ENCODE measurements around the gene TYK2. TPM values are rescaled to one million over a fixed set of nuclear protein-coding genes. Genes with fewer than 3 reads are reported as not detected.
"Not testable (repeated sequence)": the region's sequence is repeated elsewhere in the genome, so short reads cannot be mapped to it uniquely, and the experiment has no call there.

Gene TYK2
- total and polyA plus RNA-seq, 7 donors: 35.6 to 125 (median 47.2) TPM

DNA sequence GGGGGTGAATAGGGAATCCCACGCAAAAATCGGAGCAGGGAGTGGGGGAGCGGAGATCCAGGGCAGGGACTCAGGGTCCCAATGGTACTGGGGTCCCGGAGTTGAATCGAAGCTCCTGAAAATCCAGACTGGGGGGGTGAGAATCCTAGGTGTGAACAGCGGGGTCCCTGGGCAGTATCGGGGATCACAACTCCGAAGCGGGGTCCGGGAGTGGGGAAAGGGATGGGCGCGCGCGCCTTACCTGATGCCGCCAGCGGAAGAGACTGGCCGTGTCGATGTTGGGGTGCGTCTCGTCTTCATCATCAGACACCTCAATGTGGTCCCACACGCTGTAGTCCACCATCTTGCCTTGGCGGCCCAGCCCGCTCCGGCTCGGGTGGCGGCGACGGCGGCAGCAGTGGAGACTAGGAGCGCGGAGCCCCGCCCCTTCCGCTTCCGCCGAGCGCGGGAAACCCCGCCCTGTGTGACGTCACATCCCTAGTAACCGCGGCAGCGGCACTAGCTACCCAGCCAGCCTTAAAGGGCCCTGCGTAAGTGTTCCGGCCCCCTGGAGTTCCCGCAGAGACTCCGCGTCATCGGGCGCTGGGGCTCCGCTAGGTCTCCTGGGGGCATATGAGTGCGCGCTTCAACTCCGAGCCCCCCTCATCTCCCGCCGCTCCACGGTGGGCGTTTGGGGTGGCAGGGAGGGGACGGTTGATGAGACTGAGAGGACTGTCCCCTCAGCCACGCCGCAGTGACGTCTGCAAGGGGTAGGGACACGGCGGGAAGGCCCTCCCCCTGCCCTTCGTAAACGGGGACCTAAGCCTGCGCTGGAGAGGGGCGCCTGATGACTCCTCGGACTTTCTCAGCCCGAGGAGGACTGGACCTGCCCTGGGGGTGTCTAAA lies 23.0 kb upstream of the TYK2 start, which contains the start of gene CDC37:
TSS of gene CDC37 (minus strand) at position 406 of the 885 bp plus-strand sequence. CDS start at position 343, 63 bp downstream.
- H3K27me3 ChIP-seq: peaks cover 6 to 38% (median 31%) of the 10 kb centered on the region in 3 donors
- no peaks in the 10 kb centered on the region for H3K36me3 ChIP-seq
- H3K4me3 ChIP-seq: peak within 1 kb of the TSS; percentile 70 to 97 (median 93)
- intact Hi-C loops (cut with DNase I): loop anchor here (2.0 to 10.0 kb wide), 4 partner anchors 21 to 241 kb away; partner anchors contain the start of genes CDKN2D, KRI1 and RAVER1
- TF ChIP-seq, protein P1, sequence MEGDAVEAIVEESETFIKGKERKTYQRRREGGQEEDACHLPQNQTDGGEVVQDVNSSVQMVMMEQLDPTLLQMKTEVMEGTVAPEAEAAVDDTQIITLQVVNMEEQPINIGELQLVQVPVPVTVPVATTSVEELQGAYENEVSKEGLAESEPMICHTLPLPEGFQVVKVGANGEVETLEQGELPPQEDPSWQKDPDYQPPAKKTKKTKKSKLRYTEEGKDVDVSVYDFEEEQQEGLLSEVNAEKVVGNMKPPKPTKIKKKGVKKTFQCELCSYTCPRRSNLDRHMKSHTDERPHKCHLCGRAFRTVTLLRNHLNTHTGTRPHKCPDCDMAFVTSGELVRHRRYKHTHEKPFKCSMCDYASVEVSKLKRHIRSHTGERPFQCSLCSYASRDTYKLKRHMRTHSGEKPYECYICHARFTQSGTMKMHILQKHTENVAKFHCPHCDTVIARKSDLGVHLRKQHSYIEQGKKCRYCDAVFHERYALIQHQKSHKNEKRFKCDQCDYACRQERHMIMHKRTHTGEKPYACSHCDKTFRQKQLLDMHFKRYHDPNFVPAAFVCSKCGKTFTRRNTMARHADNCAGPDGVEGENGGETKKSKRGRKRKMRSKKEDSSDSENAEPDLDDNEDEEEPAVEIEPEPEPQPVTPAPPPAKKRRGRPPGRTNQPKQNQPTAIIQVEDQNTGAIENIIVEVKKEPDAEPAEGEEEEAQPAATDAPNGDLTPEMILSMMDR (IDR thresholded peaks at IDR 0.05): no peak
- TF ChIP-seq EP300 (IDR thresholded peaks at IDR 0.05) (peak in 1 of 4 donors; percentile 5), POLR2A (IDR thresholded peaks at IDR 0.05) (peak; percentile 68 to 79), POLR2AphosphoS5 (IDR thresholded peaks at IDR 0.05) (peak; percentile 87 to 94 (median 92))
- WGBS, 2 donors: 1% methylated on average over 69 of the region's 69 CpGs
- no peaks in the 10 kb centered on the region for H3K9me3 ChIP-seq
- peaks cover 0 to 44% (median 36%) of the 10 kb centered on the region in 4 donors for H3K4me1 ChIP-seq
- DNase-seq: peak; percentile 98
- peak within 1 kb of the TSS; percentile 79 to 90 (median 82) for H3K27ac ChIP-seq

DNA sequence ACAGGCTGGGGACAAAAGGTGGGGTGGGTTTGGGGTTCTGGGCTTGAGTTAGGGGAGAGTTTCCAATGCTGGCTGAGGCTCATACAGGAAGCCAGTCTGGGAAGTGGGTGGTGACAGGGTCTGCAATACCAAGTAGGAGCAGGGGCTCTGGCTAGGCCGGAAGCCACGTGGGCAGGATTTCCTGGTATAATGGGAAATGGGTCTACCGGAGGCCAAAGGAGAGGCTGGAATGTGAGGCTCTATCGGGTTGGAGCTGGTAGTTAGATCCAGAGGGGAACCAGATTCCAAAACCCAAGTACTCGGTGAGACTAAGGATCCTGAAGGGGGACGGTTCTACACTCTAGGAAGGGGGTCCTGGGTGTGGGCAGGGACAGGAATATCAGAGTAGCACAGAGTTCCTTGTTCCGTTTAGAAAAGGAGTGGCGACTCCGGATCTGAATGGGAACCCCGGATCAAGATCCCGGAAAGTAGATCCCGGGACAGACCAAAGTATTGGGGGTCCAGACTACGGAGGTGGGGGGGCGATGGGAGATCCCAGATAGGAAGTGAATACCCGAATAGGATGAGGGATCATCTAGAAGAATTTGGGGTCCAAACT lies 22.2 kb upstream of the TYK2 start:
- Histone ChIP-seq H3K4me1 (peaks cover 0 to 46% (median 36%) of the 10 kb centered on the region in 4 donors), H3K9me3 (no peaks in the 10 kb centered on the region), H3K27ac (peak overlapping the region; percentile 79 to 90 (median 82)), H3K36me3 (no peaks in the 10 kb centered on the region), H3K27me3 (peaks cover 6 to 30% (median 25%) of the 10 kb centered on the region in 3 donors), H3K4me3 (peak overlapping the region; percentile 70 to 97 (median 93))
- no peak for DNase-seq
- 0 to 1% methylated on average over 15 of the region's 15 CpGs for WGBS, 2 donors
- intact Hi-C loops (cut with DNase I): loop anchor here (5.0 to 10.0 kb wide), 3 partner anchors 70 to 242 kb away; partner anchors contain the start of genes CDKN2D, KRI1 and RAVER1
- TF ChIP-seq POLR2A (IDR thresholded peaks at IDR 0.05): no peak
- peak in 1 of 4 donors; percentile 22 for TF ChIP-seq POLR2AphosphoS5 (IDR thresholded peaks at IDR 0.05)

GRCh38 chr19:10399878-10400277 lies 19.5 kb upstream of the TYK2 start:
- no peak overlapping the region for H3K4me3 ChIP-seq
- no peak for DNase-seq
- H3K9me3 ChIP-seq: no peaks in the 10 kb centered on the region
- peaks cover 0 to 44% (median 33%) of the 10 kb centered on the region in 4 donors for H3K4me1 ChIP-seq
- H3K27ac ChIP-seq: no peak overlapping the region
- WGBS, 2 donors: 92% methylated on average over 8 of the region's 8 CpGs
- peaks cover 7 to 14% (median 8%) of the 10 kb centered on the region in 4 donors for H3K36me3 ChIP-seq
- intact Hi-C loops (cut with DNase I): loop anchor here (5.0 to 10.0 kb wide), 3 partner anchors 68 to 245 kb away; partner anchors contain the start of genes CDKN2D, KRI1 and RAVER1
- no peak for TF ChIP-seq EP300 (IDR thresholded peaks at IDR 0.05)
- no peak for TF ChIP-seq POLR2AphosphoS5 (IDR thresholded peaks at IDR 0.05)
- no peak for TF ChIP-seq POLR2A (IDR thresholded peaks at IDR 0.05)
- peaks cover 5 to 7% (median 6%) of the 10 kb centered on the region in 3 donors for H3K27me3 ChIP-seq

- intact Hi-C loops (cut with DNase I); H3K9me3 ChIP-seq; H3K27me3 ChIP-seq; DNase-seq; H3K27ac ChIP-seq; H3K4me3 ChIP-seq: not testable (repeated sequence)
- H3K36me3 ChIP-seq: peaks cover 11 to 19% (median 13%) of the 10 kb centered on the region in 4 donors
- 92% methylated on average over 8 of the region's 8 CpGs for WGBS, 2 donors
- H3K4me1 ChIP-seq: peaks cover 0 to 38% (median 27%) of the 10 kb centered on the region in 4 donors
These were observed 19.0 kb upstream of the TYK2 start for GRCh38 chr19:10399340-10399739.

GRCh38 chr19:10398819-10399218 lies 18.4 kb upstream of the TYK2 start:
- no peak for TF ChIP-seq EP300 (IDR thresholded peaks at IDR 0.05)
- TF ChIP-seq, protein P1 (IDR thresholded peaks at IDR 0.05): no peak
- no peak for TF ChIP-seq POLR2A (IDR thresholded peaks at IDR 0.05)
- TF ChIP-seq POLR2AphosphoS5 (IDR thresholded peaks at IDR 0.05): no peak
- Histone ChIP-seq H3K27ac (no peak overlapping the region), H3K27me3 (no peaks in the 10 kb centered on the region), H3K36me3 (peaks cover 11 to 24% (median 17%) of the 10 kb centered on the region in 4 donors), H3K4me3 (no peak overlapping the region), H3K9me3 (no peaks in the 10 kb centered on the region), H3K4me1 (peaks cover 0 to 36% (median 23%) of the 10 kb centered on the region in 4 donors)
- WGBS, 2 donors: 87 to 90% methylated on average over 9 of the region's 9 CpGs
- no peak for DNase-seq
- intact Hi-C loops (cut with DNase I): no loop called here

Data from sigmoid colon (tissue), 7 donors.